Measurements from ENCODE around the gene HBG2.

GRCh38 chr11:5242933-5243815, 11.4 kb downstream of the HBG2 start:
- TF ChIP-seq CTCF (conservative IDR thresholded peaks at IDR 0.05; ENCODE audit: low read length), result no peak
- no peak for TF ChIP-seq EZH2phosphoT487 (IDR thresholded peaks at IDR 0.05; ENCODE audit: borderline replicate concordance)

All from Loucy (cell line).